NCI-H187 treated with DMSO at 0.1 percent for 48 hours (cell line): ENCODE data around the gene CDC27.
A peak's percentile ranks its signal among the peaks of the same experiment; 100 is the strongest.
"Not testable (repeated sequence)": the region's sequence is repeated elsewhere in the genome, so short reads cannot be mapped to it uniquely, and the experiment has no call there.

ENCODE experiments used
- DNase-seq: peaks from one replicate; lab custom pipeline; 2025; lab: John Stamatoyannopoulos, UW

Gene CDC27

GRCh38 chr17:47219621-47220475 lies 30.8 kb upstream of the CDC27 start:
- DNase-seq = no peak

- no peak for DNase-seq
Observed at GRCh38 chr17:47218896-47219430, 29.9 kb upstream of the CDC27 start.

- not testable (repeated sequence) for DNase-seq
Observed at GRCh38 chr17:47217279-47217678, 28.2 kb upstream of the CDC27 start.

GRCh38 chr17:47216821-47217220 lies 27.7 kb upstream of the CDC27 start:
- DNase-seq = not testable (repeated sequence)

GRCh38 chr17:47214931-47215330 lies 25.8 kb upstream of the CDC27 start:
- no peak for DNase-seq

- DNase-seq = no peak
Observed at GRCh38 chr17:47213540-47213939, 24.4 kb upstream of the CDC27 start.

GRCh38 chr17:47212458-47212857 lies 23.4 kb upstream of the CDC27 start:
- DNase-seq = no peak

- no peak for DNase-seq
Observed at GRCh38 chr17:47210779-47211178, 21.7 kb upstream of the CDC27 start.

- no peak for DNase-seq
Observed at GRCh38 chr17:47210105-47210504, 21.0 kb upstream of the CDC27 start.

GRCh38 chr17:47209499-47209898 lies 20.4 kb upstream of the CDC27 start:
- no peak for DNase-seq

GRCh38 chr17:47208744-47209488 lies 19.8 kb upstream of the CDC27 start, which contains the start of gene MYL4:
TSS of gene MYL4 (plus strand) at chr17:47209348. CDS start at chr17:47209423, 75 bp downstream.
- DNase-seq = no peak

- DNase-seq = no peak
Observed at GRCh38 chr17:47207143-47208067, 18.3 kb upstream of the CDC27 start.

- DNase-seq = peak; percentile 18
Observed at GRCh38 chr17:47205419-47205963, 16.4 kb upstream of the CDC27 start.

- no peak for DNase-seq
Observed at GRCh38 chr17:47204722-47205418, 15.8 kb upstream of the CDC27 start.

- no peak for DNase-seq
Observed at GRCh38 chr17:47203984-47204721, 15.1 kb upstream of the CDC27 start.

- no peak for DNase-seq
Observed at GRCh38 chr17:47201166-47201565, 12.1 kb upstream of the CDC27 start.

GRCh38 chr17:47200325-47200664 lies 11.2 kb upstream of the CDC27 start:
- DNase-seq = no peak

- no peak for DNase-seq
Observed at GRCh38 chr17:47199627-47200324, 10.7 kb upstream of the CDC27 start.

- DNase-seq = no peak
Observed at GRCh38 chr17:47197821-47198220, 8.7 kb upstream of the CDC27 start.
